ENCODE measurements around the gene WFS1. TPM values are rescaled to one million over a fixed set of nuclear protein-coding genes. Genes with fewer than 3 reads are reported as not detected.

The WFS1 gene
- polyA plus RNA-seq, 1 of the 3 experiments (the other 2 are of a cell fraction) = 18.7 TPM

GRCh38 chr4:6297266-6297815 is 27.7 kb downstream of the WFS1 start:
- Histone ChIP-seq H3K9me2 (no peaks in the 10 kb centered on the region), H3K4me1 (ENCODE audit: control insufficient read depth in 1 of 2, insufficient read depth in 2 of 2, low read depth in 1 of 2, low read length in 1 of 2) (no peaks in the 10 kb centered on the region), H3K9ac (no peak overlapping the region), H2AFZ (ENCODE audit: low read depth) (no peak overlapping the region), H3K4me3 (ENCODE audit: low read depth in 2 of 2, low read length in 1 of 2) (no peak overlapping the region), H3K79me2 (ENCODE audit: insufficient read depth) (no peaks in the 10 kb centered on the region), H3K4me2 (no peak overlapping the region), H4K20me1 (ENCODE audit: insufficient read depth) (no peaks in the 10 kb centered on the region), H3K36me3 (replicated peaks in 1 of 2; ENCODE audit: control insufficient read depth in 1 of 2, insufficient read depth in 2 of 2, low read length in 1 of 2) (peaks cover 0 to 15% of the 10 kb centered on the region in 2 experiments), H3K27me3 (ENCODE audit: insufficient read depth) (no peaks in the 10 kb centered on the region), H3F3A (replicated peaks; ENCODE audit: insufficient read depth) (no peaks in the 10 kb centered on the region), H3K27ac (ENCODE audit: low read depth in 2 of 2, low read length in 1 of 2) (no peak overlapping the region), H3K9me3 (no peaks in the 10 kb centered on the region)
- ChIA-PET CTCF (interaction anchor here (1.4 to 2.1 kb wide), 2 partner anchors 11 to 30 kb away, joined by 5 read pairs; no protein-coding TSS in a partner anchor), POLR2A (no interaction called here)
- 88% methylated on average over 15 of the region's 15 CpGs for WGBS (ENCODE audit: low lambda C conversion rate)
- TF ChIP-seq TEAD4 (IDR thresholded peaks at IDR 0.05; ENCODE audit: borderline replicate concordance, insufficient read depth) (no peak), EZH2phosphoT487 (IDR thresholded peaks at IDR 0.05; ENCODE audit: borderline replicate concordance, low read depth) (no peak), RFX5 (IDR thresholded peaks at IDR 0.05; ENCODE audit: low read length) (no peak), FOXM1 (IDR thresholded peaks at IDR 0.05; ENCODE audit: low read depth) (no peak), GATA2 (CRISPR knock-in tag; IDR thresholded peaks at IDR 0.05) (no peak), IRF3 (IDR thresholded peaks at IDR 0.05; ENCODE audit: low read depth, low read length) (no peak), YY1 (IDR thresholded peaks at IDR 0.05; ENCODE audit: low read depth) (no peak), EP300 (IDR thresholded peaks at IDR 0.05; ENCODE audit: borderline replicate concordance in 1 of 2, low read depth in 1 of 2, low read length in 1 of 2) (no peak), RXRA (IDR thresholded peaks at IDR 0.05; ENCODE audit: borderline replicate concordance, low read depth) (no peak), MEF2A (IDR thresholded peaks at IDR 0.05; ENCODE audit: borderline replicate concordance, low read depth) (no peak), SMC3 (IDR thresholded peaks at IDR 0.05; ENCODE audit: low read depth, low read length) (no peak), NRF1 (IDR thresholded peaks at IDR 0.05; ENCODE audit: low read depth, low read length) (no peak), FOSL2 (IDR thresholded peaks at IDR 0.05; ENCODE audit: borderline replicate concordance, low read depth) (no peak), USF2 (IDR thresholded peaks at IDR 0.05; ENCODE audit: borderline replicate concordance, low read depth, low read length) (no peak), RAD21 (IDR thresholded peaks at IDR 0.05; ENCODE audit: low read length) (no peak)
- DNase-seq = no peak

- peaks cover 0 to 18% of the 10 kb centered on the region in 2 experiments for H3K36me3 ChIP-seq (replicated peaks in 1 of 2; ENCODE audit: control insufficient read depth in 1 of 2, insufficient read depth in 2 of 2, low read length in 1 of 2)
- H3K27me3 ChIP-seq (ENCODE audit: insufficient read depth) = no peaks in the 10 kb centered on the region
- no peak overlapping the region for H3K9ac ChIP-seq
- ChIA-PET CTCF (interaction anchor here (2.1 kb wide), 1 partner anchor 11 kb away, joined by 5 read pairs; no protein-coding TSS in a partner anchor), POLR2A (no interaction called here)
- no peak overlapping the region for H3K27ac ChIP-seq (ENCODE audit: low read depth in 2 of 2, low read length in 1 of 2)
- no peaks in the 10 kb centered on the region for H3K4me1 ChIP-seq (ENCODE audit: control insufficient read depth in 1 of 2, insufficient read depth in 2 of 2, low read depth in 1 of 2, low read length in 1 of 2)
- no peaks in the 10 kb centered on the region for H3K79me2 ChIP-seq (ENCODE audit: insufficient read depth)
- H3F3A ChIP-seq (replicated peaks; ENCODE audit: insufficient read depth) = no peaks in the 10 kb centered on the region
- no peaks in the 10 kb centered on the region for H3K9me2 ChIP-seq
- no peak overlapping the region for H3K4me3 ChIP-seq (ENCODE audit: low read depth in 2 of 2, low read length in 1 of 2)
- TF ChIP-seq CTCF (IDR thresholded peaks at IDR 0.05) (no peak), CHD2 (IDR thresholded peaks at IDR 0.05; ENCODE audit: low read length, partially characterized antibody) (no peak), FOSL2 (IDR thresholded peaks at IDR 0.05; ENCODE audit: borderline replicate concordance, low read depth) (no peak), SIN3A (IDR thresholded peaks at IDR 0.05; ENCODE audit: borderline replicate concordance, low read depth, low read length) (no peak), TEAD4 (IDR thresholded peaks at IDR 0.05; ENCODE audit: borderline replicate concordance, insufficient read depth) (no peak), MEF2A (IDR thresholded peaks at IDR 0.05; ENCODE audit: borderline replicate concordance, low read depth) (no peak), PBX3 (IDR thresholded peaks at IDR 0.05) (no peak), SMC3 (IDR thresholded peaks at IDR 0.05; ENCODE audit: low read depth, low read length) (no peak), POLR2AphosphoS5 (IDR thresholded peaks at IDR 0.05; ENCODE audit: low read depth, low read length) (no peak), MAX (IDR thresholded peaks at IDR 0.05; ENCODE audit: low read depth) (no peak), RFX5 (IDR thresholded peaks at IDR 0.05; ENCODE audit: low read length) (no peak), GATA2 (CRISPR knock-in tag; IDR thresholded peaks at IDR 0.05) (no peak)
- WGBS (ENCODE audit: low lambda C conversion rate) = 75% methylated on average over 8 of the region's 13 CpGs
- H3K4me2 ChIP-seq = no peak overlapping the region
- H4K20me1 ChIP-seq (ENCODE audit: insufficient read depth) = no peaks in the 10 kb centered on the region
- DNase-seq = no peak
- H3K9me3 ChIP-seq = no peaks in the 10 kb centered on the region
- no peak overlapping the region for H2AFZ ChIP-seq (ENCODE audit: low read depth)
Observed at GRCh38 chr4:6298035-6298434, 28.4 kb downstream of the WFS1 start.
